Measurements from ENCODE around the gene OSM.
"Not testable (repeated sequence)": the region's sequence is repeated elsewhere in the genome, so short reads cannot be mapped to it uniquely, and the experiment has no call there.

OSM gene

DNA sequence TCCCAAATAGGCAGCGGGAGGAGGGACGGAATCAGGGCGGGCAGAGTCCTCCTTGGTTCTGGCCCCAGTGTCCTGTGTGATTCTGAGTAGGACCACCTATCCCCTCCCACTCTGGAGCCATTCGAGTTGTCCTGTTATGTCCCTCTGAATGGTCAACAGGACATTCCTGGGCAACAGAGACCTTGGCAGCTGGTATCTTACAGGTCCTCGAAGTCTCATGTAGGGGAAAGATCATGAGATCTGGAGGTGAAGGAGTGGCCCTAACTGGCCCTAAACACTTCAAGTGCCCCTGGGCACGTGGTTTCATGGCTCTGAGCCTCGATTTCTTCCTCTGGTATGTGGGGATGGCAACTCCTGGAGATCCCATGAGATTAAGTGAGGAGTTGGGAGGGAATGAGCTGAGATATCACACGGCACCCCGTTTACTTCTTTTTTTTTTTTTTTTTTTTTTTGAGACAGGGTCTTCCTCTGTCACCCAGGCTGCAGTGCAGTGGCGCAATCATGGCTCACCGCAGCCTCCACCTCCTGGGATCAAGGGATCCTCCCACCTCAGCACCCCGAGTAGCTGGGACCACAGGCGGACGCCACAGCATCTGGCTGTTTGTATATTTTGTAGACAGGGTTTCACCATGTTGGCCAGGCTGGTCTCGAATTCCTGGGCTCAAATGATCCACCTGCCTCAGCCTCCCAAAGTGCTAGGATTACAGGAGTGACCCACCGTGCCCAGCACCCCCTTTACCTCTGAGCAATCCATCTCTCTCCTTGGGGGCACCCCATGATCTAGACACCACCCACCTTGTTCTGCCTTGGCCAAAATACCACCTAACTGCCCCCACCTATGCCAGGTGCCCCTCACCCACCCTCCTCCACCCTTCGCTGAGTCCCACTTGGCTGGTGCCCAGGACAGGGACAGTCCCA, 26.9 kb downstream of the OSM start:
- Mint-ChIP-seq H3K4me1 (ENCODE audit: low read depth) (peaks cover 6% of the 10 kb centered on the region), H3K27ac (no peak overlapping the region), H3K4me3 (no peak overlapping the region), H3K9me3 (ENCODE audit: low read depth) (no peaks in the 10 kb centered on the region), H3K36me3 (peaks cover 9% of the 10 kb centered on the region), H3K27me3 (no peaks in the 10 kb centered on the region)

DNA sequence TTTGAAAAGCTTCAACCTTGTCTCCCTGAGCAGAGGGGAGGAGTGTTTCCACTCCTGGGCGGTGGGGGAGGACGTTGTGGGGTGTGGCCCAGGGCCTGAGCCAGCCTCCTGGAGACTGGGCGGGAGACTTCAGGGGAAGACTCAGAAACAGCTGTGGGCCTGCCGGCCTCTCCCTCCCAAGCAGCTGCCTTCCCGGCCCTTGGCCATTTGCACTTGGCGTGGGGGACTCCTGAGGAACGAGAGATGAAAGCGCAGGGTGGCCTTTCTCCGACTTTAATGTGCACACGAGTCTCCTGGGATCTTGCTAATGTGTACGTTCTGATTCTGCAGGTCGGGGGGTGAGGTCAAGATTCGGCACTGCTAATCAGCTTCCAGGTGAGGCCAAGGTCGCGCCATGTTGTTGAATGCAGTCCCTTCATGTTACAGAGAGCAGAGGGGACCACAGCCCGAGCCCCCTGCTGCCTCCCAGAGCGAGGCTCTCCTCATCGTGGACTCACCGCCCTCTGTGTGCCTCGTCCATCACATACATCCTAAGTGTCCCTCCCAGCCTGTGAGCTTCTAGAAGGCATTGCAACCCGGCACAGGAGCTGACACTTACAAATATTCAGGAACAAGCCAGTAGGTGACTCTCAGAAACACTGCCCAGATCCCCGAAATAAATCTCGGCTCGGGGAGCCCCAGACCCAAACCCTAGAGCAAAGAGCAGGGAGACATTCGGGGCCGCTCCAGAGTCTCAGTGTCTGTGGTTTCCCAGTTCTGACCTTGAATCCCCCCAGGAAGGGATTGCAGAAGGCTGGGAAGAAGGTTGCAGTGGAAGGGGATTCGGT, 27.8 kb downstream of the OSM start:
- no peak overlapping the region for H3K4me3 Mint-ChIP-seq
- no peaks in the 10 kb centered on the region for H3K27me3 Mint-ChIP-seq
- H3K36me3 Mint-ChIP-seq = peaks cover 6% of the 10 kb centered on the region
- no peaks in the 10 kb centered on the region for H3K4me1 Mint-ChIP-seq (ENCODE audit: low read depth)
- no peak overlapping the region for H3K27ac Mint-ChIP-seq
- H3K9me3 Mint-ChIP-seq (ENCODE audit: low read depth) = no peaks in the 10 kb centered on the region

- Mint-ChIP-seq H3K4me1 (ENCODE audit: low read depth) (no peaks in the 10 kb centered on the region), H3K27ac (no peak overlapping the region), H3K9me3 (ENCODE audit: low read depth) (no peaks in the 10 kb centered on the region), H3K27me3 (no peaks in the 10 kb centered on the region), H3K4me3 (no peak overlapping the region), H3K36me3 (peaks cover 6% of the 10 kb centered on the region)
Observed at GRCh38 chr22:30238136-30238535, 28.5 kb downstream of the OSM start.

DNA sequence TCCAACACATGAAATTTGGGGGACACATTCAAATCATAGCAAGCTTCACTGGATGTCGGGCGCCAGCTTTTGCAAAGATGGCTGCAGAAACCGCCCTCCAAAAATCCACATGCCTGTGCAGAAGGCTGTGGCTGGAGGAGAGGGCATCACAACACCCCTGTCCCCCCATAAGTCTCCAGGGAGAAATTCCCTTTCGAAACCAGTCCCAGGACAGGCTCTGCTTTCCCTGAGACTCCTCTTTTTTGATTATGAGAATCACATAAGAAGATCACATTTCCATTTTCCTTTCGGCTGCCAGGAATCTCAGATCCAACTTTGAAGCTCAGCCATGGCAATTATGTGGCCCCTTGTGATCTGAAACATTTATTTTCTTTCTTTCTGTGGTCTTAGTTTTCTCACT, 29.8 kb downstream of the OSM start:
- Mint-ChIP-seq H3K27me3 (no peaks in the 10 kb centered on the region), H3K27ac (no peak overlapping the region), H3K4me1 (ENCODE audit: low read depth) (no peaks in the 10 kb centered on the region), H3K9me3 (ENCODE audit: low read depth) (no peaks in the 10 kb centered on the region), H3K4me3 (no peak overlapping the region), H3K36me3 (no peaks in the 10 kb centered on the region)

GRCh38 chr22:30235687-30236170, 30.9 kb downstream of the OSM start:
- no peak overlapping the region for H3K4me3 Mint-ChIP-seq
- H3K36me3 Mint-ChIP-seq = no peaks in the 10 kb centered on the region
- H3K9me3 Mint-ChIP-seq (ENCODE audit: low read depth) = no peaks in the 10 kb centered on the region
- no peaks in the 10 kb centered on the region for H3K4me1 Mint-ChIP-seq (ENCODE audit: low read depth)
- no peak overlapping the region for H3K27ac Mint-ChIP-seq
- H3K27me3 Mint-ChIP-seq = no peaks in the 10 kb centered on the region

- H3K27me3 Mint-ChIP-seq = no peaks in the 10 kb centered on the region
- H3K36me3 Mint-ChIP-seq = no peaks in the 10 kb centered on the region
- peak overlapping the region; percentile 30 for H3K27ac Mint-ChIP-seq
- H3K4me3 Mint-ChIP-seq = no peak overlapping the region
- H3K4me1 Mint-ChIP-seq (ENCODE audit: low read depth) = no peaks in the 10 kb centered on the region
- no peaks in the 10 kb centered on the region for H3K9me3 Mint-ChIP-seq (ENCODE audit: low read depth)
Observed at GRCh38 chr22:30234786-30235470, 31.7 kb downstream of the OSM start.

- H3K9me3 Mint-ChIP-seq (ENCODE audit: low read depth); H3K36me3 Mint-ChIP-seq; H3K4me1 Mint-ChIP-seq (ENCODE audit: low read depth); H3K27me3 Mint-ChIP-seq; H3K4me3 Mint-ChIP-seq; H3K27ac Mint-ChIP-seq: not testable (repeated sequence)
Observed at GRCh38 chr22:30234325-30234724, 32.3 kb downstream of the OSM start.

DNA sequence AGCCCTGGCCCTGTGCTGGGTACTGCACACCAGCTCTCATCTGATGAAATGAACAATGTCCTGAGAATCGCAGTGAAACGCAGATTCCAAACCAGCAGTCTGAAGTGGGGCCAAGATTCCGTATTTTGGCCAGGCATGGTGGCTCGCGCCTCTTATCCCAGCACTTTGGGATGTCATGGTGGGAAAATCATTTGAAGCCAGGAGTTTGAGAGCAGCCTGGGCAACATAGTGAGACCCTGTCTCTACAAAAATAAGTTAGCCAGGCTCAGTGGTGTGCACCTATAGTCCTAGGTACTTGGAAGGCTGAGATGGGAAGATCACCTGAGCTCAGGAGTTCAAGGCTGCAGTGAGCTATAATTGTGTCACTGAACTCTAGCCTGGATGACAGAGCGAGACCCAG, 33.1 kb downstream of the OSM start:
- no peaks in the 10 kb centered on the region for H3K9me3 Mint-ChIP-seq (ENCODE audit: low read depth)
- no peak overlapping the region for H3K4me3 Mint-ChIP-seq
- peaks cover 2% of the 10 kb centered on the region for H3K4me1 Mint-ChIP-seq (ENCODE audit: low read depth)
- no peaks in the 10 kb centered on the region for H3K36me3 Mint-ChIP-seq
- H3K27ac Mint-ChIP-seq = no peak overlapping the region
- H3K27me3 Mint-ChIP-seq = no peaks in the 10 kb centered on the region

DNA sequence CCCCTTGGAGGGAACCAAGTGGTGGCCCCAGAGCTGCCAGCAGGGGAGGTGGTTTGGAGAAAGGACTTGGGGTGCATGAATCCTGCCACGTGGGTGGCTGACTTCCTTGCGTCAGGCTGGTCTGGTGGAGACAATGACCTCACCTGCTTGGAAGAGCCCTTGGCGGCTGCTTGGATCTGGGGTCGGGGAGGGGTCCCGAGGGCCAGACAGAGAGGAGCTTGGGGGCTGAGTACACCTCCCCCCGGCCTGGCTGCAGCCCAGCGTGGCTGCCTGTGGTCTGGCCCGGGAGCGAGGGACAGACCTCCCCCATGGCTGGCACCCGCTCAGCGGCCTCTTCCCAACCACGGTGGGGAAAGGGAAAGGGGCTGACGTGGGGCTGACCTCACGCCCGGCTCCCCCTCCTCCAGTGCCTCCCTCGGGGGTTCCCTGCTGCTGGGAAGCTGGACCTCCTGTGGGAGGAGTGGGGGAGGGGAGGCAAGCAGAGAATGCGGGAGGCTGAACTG, 33.9 kb downstream of the OSM start:
- Mint-ChIP-seq H3K36me3 (no peaks in the 10 kb centered on the region), H3K27ac (no peak overlapping the region), H3K4me3 (no peak overlapping the region), H3K27me3 (no peaks in the 10 kb centered on the region), H3K9me3 (ENCODE audit: low read depth) (no peaks in the 10 kb centered on the region), H3K4me1 (ENCODE audit: low read depth) (peaks cover 6% of the 10 kb centered on the region)

DNA sequence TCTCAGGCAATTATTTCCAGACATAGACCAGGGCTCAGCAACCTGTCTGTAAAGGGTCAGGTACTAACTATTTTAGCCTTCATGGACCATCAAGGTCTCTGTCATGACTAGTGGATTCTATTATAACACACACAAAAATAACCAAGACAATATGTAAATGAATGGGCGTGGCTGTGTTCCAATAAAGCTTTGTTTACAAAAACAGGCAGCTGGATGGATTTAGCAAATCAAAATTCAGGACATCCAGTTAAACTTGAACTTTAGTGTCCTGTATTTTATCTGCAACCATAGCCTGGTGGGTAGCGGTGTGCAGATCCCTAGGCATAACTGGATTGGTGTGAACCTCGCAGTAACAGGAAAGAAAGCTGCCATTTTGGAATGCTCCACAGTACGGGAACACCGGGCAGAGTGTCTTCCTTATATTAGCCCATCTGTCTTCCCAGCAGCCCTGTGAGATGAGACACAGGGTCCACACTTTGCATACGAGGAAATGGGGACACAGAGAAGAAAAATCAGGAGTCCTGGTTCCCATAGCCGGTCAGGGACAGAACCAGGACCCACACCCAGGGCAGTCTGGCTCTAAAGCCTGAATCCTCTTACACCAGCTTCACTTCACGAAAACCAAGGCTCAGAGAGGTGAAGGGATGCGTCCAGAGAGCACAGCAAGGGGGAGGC, 35.7 kb downstream of the OSM start:
- Mint-ChIP-seq H3K9me3 (ENCODE audit: low read depth) (no peaks in the 10 kb centered on the region), H3K36me3 (no peaks in the 10 kb centered on the region), H3K4me1 (ENCODE audit: low read depth) (peaks cover 12% of the 10 kb centered on the region), H3K27ac (peak overlapping the region; percentile 46), H3K4me3 (no peak overlapping the region), H3K27me3 (no peaks in the 10 kb centered on the region)

DNA sequence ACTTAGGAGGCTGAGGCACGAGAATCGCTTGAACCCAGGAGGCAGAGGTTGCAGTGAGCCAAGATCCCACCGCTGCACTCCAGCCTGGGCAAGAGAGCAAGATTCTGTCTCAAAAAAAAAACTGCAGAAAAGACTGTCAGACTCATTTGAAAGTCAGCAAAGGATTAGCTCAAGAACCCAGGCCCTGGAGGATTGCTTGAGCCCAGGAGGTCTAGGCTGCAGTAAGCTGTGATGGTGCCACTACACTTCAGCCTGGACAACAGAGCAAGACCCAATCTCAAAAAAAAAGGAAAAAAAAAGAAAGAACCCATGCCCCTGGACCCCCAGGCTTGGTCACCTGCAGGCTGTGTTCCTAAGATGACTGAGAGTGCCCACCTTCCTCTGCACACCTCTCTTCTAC, 36.3 kb downstream of the OSM start:
- H3K27ac Mint-ChIP-seq = no peak overlapping the region
- peaks cover 15% of the 10 kb centered on the region for H3K4me1 Mint-ChIP-seq (ENCODE audit: low read depth)
- H3K9me3 Mint-ChIP-seq (ENCODE audit: low read depth) = no peaks in the 10 kb centered on the region
- no peaks in the 10 kb centered on the region for H3K36me3 Mint-ChIP-seq
- H3K4me3 Mint-ChIP-seq = no peak overlapping the region
- no peaks in the 10 kb centered on the region for H3K27me3 Mint-ChIP-seq

- Mint-ChIP-seq H3K4me3 (no peak overlapping the region), H3K36me3 (no peaks in the 10 kb centered on the region), H3K9me3 (ENCODE audit: low read depth) (no peaks in the 10 kb centered on the region), H3K27me3 (no peaks in the 10 kb centered on the region), H3K4me1 (ENCODE audit: low read depth) (peaks cover 20% of the 10 kb centered on the region), H3K27ac (peak overlapping the region; percentile 50)
Observed at GRCh38 chr22:30228509-30229359, 37.9 kb downstream of the OSM start.

GRCh38 chr22:30227438-30228228, 39.0 kb downstream of the OSM start:
- Mint-ChIP-seq H3K36me3 (no peaks in the 10 kb centered on the region), H3K9me3 (ENCODE audit: low read depth) (no peaks in the 10 kb centered on the region), H3K4me1 (ENCODE audit: low read depth) (peaks cover 25% of the 10 kb centered on the region), H3K27me3 (no peaks in the 10 kb centered on the region), H3K4me3 (no peak overlapping the region), H3K27ac (no peak overlapping the region)
